Lower lobe of right lung (tissue), 2 donors: ENCODE measurements around the gene CX3CL1. TPM values are rescaled to one million over a fixed set of nuclear protein-coding genes. Genes with fewer than 3 reads are reported as not detected.
A peak's percentile ranks its signal among the peaks of the same experiment; 100 is the strongest.

Source experiments
- ATAC-seq, 2 donors: fragments of 200-7000 bp; cut with Tn5 transposase; one replicate each; pipeline ENCODE4 v1.9.1; 2020 to 2022; ENCODE audit warnings: mild to moderate bottlenecking in 2 of 2, moderate library complexity in 2 of 2
- DNase-seq: peaks from one replicate; pipeline ENCODE4 v3.0.0-alpha.2; 2020
- H3K27ac ChIP-seq: fragments of 200-600 bp; one replicate; pipeline ENCODE4 v1.8.0; 2022
- H3K27me3 ChIP-seq: fragments of 200-600 bp; one replicate; pipeline ENCODE4 v1.8.0; 2022; ENCODE audit warnings: low read depth
- H3K36me3 ChIP-seq: fragments of 200-600 bp; one replicate; pipeline ENCODE4 v1.8.0; 2022; ENCODE audit warnings: mild to moderate bottlenecking
- H3K4me1 ChIP-seq: fragments of 200-600 bp; one replicate; pipeline ENCODE4 v1.8.0; 2022
- H3K4me3 ChIP-seq: fragments of 200-600 bp; one replicate; pipeline ENCODE4 v1.8.0; 2022; ENCODE audit warnings: mild to moderate bottlenecking
- H3K9me3 ChIP-seq: fragments of 200-600 bp; one replicate; pipeline ENCODE4 v1.8.0; 2022
- intact Hi-C: fragments of 100-400 bp; cut with DNase I; formaldehyde crosslinking; loops from one replicate; pipeline ENCODE4 v1.11.0; 2022
- total RNA-seq: library from RNA; stranded (reverse); fragmentation: NEBNext Ultra II Directional; extraction: Animal tissue kit (Norgen Biotek cat#: 25700); gene quantifications from one replicate; pipeline ENCODE4 v1.2.1, GENCODE V29; 2021
- TF ChIP-seq, protein P1 (sequence below): fragments of 200-600 bp; IDR thresholded peaks from one replicate; pipeline ENCODE4 v1.8.0; 2022; ENCODE audit warnings: antibody characterized with exemption, mild to moderate bottlenecking
- donor health status: DM: no; HTN: yes; CAD: no; lungs with severe emphysema.

CX3CL1 gene
- total RNA-seq, 1 donor from 2014 or later = 33.6 TPM

DNA sequence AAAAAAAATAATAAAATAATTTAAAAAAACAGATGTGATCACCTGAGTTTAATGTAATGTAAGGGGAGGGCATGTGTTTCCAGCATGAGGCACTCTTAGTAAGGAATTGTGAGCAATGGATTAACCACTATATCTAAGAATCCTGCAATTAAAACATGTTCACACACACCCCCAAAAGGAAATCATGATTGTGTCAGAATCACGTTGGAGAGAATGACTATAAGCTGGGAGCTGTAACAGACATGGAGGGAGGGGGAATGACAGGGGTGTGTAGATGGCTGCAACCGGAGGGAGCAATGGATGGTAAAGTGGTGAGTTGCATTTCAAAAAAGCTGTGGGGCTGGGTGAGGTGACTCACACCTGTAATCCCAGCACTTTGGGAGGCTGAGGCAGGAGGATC is 27.3 kb upstream of the CX3CL1 start:
- H3K4me1 ChIP-seq = peaks cover 21% of the 10 kb centered on the region
- no peaks in the 10 kb centered on the region for H3K36me3 ChIP-seq
- DNase-seq (no peak), ATAC-seq (no peak)
- intact Hi-C loops = no loop called here
- no peaks in the 10 kb centered on the region for H3K27me3 ChIP-seq
- TF ChIP-seq, protein P1, sequence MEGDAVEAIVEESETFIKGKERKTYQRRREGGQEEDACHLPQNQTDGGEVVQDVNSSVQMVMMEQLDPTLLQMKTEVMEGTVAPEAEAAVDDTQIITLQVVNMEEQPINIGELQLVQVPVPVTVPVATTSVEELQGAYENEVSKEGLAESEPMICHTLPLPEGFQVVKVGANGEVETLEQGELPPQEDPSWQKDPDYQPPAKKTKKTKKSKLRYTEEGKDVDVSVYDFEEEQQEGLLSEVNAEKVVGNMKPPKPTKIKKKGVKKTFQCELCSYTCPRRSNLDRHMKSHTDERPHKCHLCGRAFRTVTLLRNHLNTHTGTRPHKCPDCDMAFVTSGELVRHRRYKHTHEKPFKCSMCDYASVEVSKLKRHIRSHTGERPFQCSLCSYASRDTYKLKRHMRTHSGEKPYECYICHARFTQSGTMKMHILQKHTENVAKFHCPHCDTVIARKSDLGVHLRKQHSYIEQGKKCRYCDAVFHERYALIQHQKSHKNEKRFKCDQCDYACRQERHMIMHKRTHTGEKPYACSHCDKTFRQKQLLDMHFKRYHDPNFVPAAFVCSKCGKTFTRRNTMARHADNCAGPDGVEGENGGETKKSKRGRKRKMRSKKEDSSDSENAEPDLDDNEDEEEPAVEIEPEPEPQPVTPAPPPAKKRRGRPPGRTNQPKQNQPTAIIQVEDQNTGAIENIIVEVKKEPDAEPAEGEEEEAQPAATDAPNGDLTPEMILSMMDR = no peak
- H3K9me3 ChIP-seq = no peaks in the 10 kb centered on the region
- no peak overlapping the region for H3K27ac ChIP-seq
- H3K4me3 ChIP-seq = no peak overlapping the region

DNA sequence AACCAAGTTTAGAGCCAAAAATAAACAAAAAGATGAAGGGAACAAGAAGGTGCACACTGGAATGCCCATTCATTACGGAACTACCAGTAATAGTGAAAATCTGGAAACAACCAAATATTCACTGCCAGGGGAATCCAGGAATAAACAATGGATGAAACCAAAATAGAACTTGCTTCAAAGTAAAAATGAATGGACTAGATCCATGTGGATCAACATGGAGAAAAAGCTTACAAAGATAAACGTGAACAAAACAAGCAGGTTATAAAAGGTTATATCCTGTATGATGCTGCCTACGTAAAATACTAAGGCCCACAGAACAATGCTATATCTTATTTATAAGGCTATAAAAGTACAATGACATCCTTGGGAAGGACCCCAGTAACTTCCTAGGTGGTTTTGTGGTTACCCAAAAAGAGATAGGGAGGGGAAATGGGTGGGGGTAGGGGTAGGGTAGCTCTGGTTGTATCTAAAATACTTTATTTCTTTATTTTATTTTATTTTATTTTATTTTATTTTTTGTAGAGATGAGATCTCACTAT is 26.6 kb upstream of the CX3CL1 start:
- intact Hi-C loops = no loop called here
- Histone ChIP-seq H3K27me3 (no peaks in the 10 kb centered on the region), H3K9me3 (no peaks in the 10 kb centered on the region), H3K36me3 (no peaks in the 10 kb centered on the region), H3K4me3 (no peak overlapping the region), H3K4me1 (peaks cover 15% of the 10 kb centered on the region), H3K27ac (no peak overlapping the region)
- TF ChIP-seq, protein P1 = no peak
- ATAC-seq (no peak), DNase-seq (no peak)

- no peak overlapping the region for H3K4me3 ChIP-seq
- no peaks in the 10 kb centered on the region for H3K4me1 ChIP-seq
- intact Hi-C loops = no loop called here
- DNase-seq = no peak
- TF ChIP-seq, protein P1 = no peak
- no peaks in the 10 kb centered on the region for H3K27me3 ChIP-seq
- no peaks in the 10 kb centered on the region for H3K9me3 ChIP-seq
- no peaks in the 10 kb centered on the region for H3K36me3 ChIP-seq
- no peak overlapping the region for H3K27ac ChIP-seq
- no peak for ATAC-seq
These were observed 24.4 kb upstream of the CX3CL1 start for GRCh38 chr16:57347858-57348257.

DNA sequence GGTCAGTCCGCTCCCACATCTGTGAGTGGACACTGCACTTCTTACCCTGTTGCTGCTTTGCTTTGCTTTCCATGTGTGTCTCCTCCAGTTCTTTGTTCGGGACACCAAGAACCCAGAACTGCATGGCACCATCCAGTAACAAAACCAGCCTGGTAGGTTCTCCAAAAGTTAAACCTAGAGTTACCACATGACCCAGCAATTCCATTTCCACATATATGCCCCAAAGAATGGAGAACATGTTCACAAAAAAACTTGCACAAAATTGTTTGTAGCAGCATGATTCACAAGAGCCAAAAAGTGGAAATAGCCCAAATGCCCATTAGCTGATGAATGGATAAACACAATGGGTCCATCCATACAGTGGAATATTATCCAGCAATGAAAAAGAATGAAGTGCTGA is 24.0 kb upstream of the CX3CL1 start:
- no peak overlapping the region for H3K27ac ChIP-seq
- no peaks in the 10 kb centered on the region for H3K27me3 ChIP-seq
- H3K4me3 ChIP-seq = no peak overlapping the region
- intact Hi-C loops = no loop called here
- TF ChIP-seq, protein P1 = no peak
- H3K36me3 ChIP-seq = no peaks in the 10 kb centered on the region
- H3K4me1 ChIP-seq = no peaks in the 10 kb centered on the region
- H3K9me3 ChIP-seq = no peaks in the 10 kb centered on the region
- no peak for ATAC-seq
- no peak for DNase-seq

DNA sequence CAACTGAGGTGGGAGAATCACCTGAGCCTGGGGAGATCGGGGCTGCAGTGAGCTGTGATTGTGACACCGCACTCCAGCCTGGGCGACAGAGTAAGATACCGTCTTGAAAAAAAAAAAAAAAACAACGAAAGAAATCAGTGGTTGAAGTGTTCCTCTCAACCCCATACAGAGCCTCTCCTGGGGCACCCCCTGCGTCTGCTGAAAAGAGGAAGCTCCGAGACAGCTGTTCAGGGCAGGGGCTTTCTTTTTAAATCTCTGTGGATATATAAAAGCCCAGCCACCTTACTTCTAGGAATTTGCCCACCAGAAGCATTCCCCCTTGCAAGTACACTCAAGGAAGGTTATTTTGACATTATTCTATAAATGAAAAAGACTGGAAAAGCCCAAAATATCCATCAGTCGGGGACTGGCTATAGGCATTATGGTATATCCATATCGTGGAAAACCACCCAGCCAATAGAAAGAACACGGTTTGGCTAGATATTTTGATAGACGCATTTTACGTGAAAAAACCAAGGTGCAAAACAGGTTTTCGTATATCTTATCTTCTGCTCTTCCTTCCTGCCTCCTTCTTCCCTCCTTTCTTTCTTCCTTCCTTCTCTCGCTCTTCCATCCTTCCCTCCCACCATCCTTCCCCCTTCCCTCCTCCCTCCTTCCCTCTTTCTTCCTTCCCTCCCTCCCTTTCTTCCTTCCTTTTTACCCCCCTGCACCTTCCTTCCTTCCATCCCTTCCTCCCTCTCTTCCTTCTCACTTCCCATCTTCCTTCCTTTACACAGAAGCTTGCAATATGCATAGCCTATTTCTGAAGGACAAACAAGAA is 22.9 kb upstream of the CX3CL1 start:
- H3K36me3 ChIP-seq = no peaks in the 10 kb centered on the region
- no peak overlapping the region for H3K4me3 ChIP-seq
- no peaks in the 10 kb centered on the region for H3K4me1 ChIP-seq
- TF ChIP-seq, protein P1 = no peak
- DNase-seq = no peak
- no peak overlapping the region for H3K27ac ChIP-seq
- H3K9me3 ChIP-seq = no peaks in the 10 kb centered on the region
- intact Hi-C loops = no loop called here
- H3K27me3 ChIP-seq = no peaks in the 10 kb centered on the region
- peak; percentile 54 to 62 for ATAC-seq
